GM19468 (cell line): Measurements from ENCODE around the gene GRXCR2.
"Not testable (repeated sequence)": the region's sequence is repeated elsewhere in the genome, so short reads cannot be mapped to it uniquely, and the experiment has no call there.

Experiments
- ATAC-seq: cut with Tn5 transposase; IDR thresholded peaks from one replicate; pipeline ENCODE4 v1.9.1; 2021; ENCODE audit warnings: mild to moderate bottlenecking, moderate library complexity, moderate number of reproducible peaks; ENCODE audit not compliant: unreplicated experiment; ENCODE audit errors: extremely low read depth

The GRXCR2 gene

DNA sequence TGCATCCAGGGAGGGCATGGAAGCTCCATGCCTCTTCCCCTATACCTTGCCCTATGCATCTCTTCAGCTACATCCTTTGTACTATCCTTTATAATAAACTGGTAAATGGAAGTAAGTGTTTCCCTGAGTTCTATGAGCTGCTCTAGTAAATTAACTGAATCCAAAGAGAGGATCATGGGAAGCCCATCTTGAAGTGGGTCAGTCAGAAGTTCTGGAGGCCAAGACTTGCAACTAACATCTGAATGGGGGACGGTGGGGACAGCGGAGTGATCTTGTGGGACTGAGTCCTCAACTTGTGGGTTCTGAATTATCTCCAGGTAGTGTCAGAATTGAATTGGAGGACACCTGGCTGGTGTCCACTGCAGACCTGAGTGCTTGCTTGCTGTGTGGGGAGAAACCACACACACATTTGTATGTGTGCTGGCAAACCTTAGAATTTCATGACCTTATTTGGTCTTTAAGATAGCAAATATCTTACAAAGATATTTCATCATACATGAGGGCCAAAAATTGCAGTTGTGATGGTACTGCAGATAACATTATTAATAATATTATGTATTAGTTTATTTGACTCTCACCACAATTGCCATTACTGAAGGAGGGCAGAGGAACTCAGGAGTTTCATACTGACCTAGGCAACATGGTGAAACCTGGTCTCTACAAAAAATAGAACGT lies 32.2 kb downstream of the GRXCR2 start:
- no peak for ATAC-seq

- ATAC-seq, result no peak
These were observed 34.5 kb downstream of the GRXCR2 start for GRCh38 chr5:145838276-145838675.

DNA sequence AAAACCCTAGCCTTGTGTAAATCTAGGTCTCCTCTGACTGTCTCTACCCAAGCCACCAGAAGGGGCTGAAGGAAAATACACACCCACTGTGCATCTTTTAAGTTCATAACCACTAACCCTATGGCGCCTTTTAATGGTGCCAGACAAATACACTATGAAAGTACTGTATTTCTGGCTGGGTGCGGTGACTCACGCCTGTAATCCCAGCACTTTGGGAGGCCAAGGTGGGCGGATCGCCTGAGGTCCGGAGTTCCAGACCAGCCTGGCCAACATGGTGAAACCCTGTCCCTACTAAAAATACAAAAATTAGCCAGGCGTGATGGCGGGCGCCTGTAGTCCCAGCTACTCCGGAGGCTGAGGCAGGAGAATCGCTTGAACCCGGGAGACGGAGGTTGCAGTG lies 36.6 kb downstream of the GRXCR2 start:
- ATAC-seq, result not testable (repeated sequence)

DNA sequence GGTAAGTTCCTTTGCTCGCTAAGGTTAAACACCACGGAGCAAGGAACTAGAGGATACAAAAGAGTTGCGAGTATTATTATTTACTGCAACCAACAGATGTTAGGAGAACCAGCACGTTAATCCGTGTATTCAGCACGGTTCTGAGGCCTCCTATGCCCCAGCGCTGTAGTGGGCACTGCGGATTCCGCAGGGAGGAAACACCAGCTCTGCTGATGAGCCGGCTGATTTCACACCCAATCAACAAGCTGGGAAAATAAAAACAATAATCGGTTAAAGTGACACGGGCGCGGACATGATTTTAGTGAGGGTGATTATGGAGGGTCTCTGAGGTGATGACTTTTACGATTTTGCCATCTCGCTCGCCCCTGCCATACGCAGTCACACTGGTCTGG lies 37.0 kb downstream of the GRXCR2 start:
- no peak for ATAC-seq

GRCh38 chr5:145834917-145835847 lies 37.6 kb downstream of the GRXCR2 start, which contains the start of gene PRELID2:
TSS of gene PRELID2 (minus strand) at chr5:145835342. CDS start at chr5:145835251, 91 bp downstream.
- peak; percentile 60 for ATAC-seq

GRCh38 chr5:145834554-145834916 lies 38.3 kb downstream of the GRXCR2 start:
- ATAC-seq, result no peak

- ATAC-seq, result no peak
These were observed 39.1 kb downstream of the GRXCR2 start for GRCh38 chr5:145833631-145834200.

- no peak for ATAC-seq
These were observed 42.2 kb downstream of the GRXCR2 start for GRCh38 chr5:145830594-145830993.

- ATAC-seq, result no peak
These were observed 43.0 kb downstream of the GRXCR2 start for GRCh38 chr5:145829708-145830361.

DNA sequence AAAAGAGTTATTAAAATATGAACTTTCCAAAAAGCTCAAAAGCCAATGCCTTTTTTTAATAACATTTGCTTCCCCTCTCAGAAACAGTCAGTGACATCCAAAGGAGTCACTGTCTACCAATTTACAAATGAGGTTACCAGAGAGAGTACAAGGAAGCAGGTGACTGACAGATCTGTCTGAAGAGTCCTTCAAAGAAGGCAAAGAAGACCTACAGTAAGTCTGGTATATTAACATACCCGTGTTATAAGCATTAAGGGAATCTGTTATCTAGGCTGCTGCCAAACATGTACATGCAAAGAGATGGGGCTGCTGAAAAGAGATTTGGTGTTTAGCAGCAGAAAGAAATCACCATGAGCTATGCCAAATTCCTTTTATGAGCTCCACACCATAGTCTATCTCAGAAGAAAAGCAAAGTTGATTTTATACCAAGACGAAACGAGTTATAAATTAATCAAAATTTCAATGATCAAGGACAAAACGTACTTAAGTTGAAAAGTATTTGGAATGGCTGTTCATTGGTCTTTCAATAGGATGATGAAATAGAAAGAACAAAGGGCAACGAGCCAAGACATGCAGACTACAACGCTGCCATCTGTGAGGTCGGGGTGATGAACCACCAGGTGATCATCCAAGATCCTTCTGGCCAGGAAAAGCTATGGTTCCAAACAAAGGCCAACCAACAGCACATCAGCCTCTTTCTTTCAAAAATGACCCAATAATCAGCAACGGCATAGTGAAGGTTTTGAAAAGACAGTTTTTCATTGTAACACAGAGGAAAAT lies 45.7 kb downstream of the GRXCR2 start:
- no peak for ATAC-seq

DNA sequence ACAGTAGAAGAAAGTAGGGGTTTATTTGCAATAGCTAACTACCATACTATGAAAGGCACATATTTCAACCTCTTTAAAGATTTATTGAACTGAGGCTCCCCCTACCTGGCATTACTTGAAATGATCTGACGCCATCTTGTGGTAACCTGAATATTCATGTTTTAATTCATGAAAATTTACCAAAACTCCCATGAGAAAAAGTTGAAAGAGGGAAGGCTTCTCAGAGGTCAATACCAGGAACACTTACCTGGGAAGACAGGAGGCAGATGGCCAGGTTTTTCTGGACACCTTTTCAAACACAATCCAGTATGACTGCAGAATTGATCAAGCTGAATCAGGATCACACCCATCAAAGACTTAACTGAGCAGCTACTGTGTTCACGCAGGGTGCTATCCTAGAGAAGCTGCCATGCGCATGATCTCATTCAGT lies 47.0 kb downstream of the GRXCR2 start:
- ATAC-seq, result peak; percentile 33

- no peak for ATAC-seq
These were observed 48.8 kb downstream of the GRXCR2 start for GRCh38 chr5:145824040-145824439.

DNA sequence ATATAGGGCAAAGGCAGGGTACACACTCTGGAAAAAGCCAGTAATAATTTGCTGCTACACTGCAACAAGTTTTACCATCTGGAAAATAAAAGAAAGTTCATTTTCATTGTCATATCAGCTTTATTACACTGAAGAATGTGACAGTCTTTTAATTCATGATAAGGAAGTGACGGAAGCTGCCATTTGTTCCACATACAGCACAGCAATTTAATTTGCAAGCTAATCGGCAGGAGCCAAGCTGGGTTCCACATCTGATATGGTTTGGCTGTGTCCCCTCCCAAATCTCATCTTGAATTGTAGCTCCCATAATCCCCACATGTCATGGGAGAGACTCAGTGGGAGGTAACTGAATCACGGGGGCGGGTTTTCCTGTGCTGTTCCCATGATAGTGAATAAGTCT lies 54.2 kb downstream of the GRXCR2 start:
- no peak for ATAC-seq

GRCh38 chr5:145812877-145813276 lies 59.9 kb downstream of the GRXCR2 start:
- no peak for ATAC-seq

GRCh38 chr5:145811834-145812625 lies 60.8 kb downstream of the GRXCR2 start:
- no peak for ATAC-seq
